ENCODE measurements around the gene IL1RN. TPM values are rescaled to one million over a fixed set of nuclear protein-coding genes. Genes with fewer than 3 reads are reported as not detected.

Gene IL1RN
- polyA plus RNA-seq, 1 of the 3 experiments (the other 2 are of a cell fraction) = not detected

GRCh38 chr2:113127646-113128570 lies 510 bp downstream of the IL1RN start:
- Histone ChIP-seq H3K4me2 (no peak overlapping the region), H2AFZ (ENCODE audit: low read depth) (no peak overlapping the region), H3K9me3 (no peaks in the 10 kb centered on the region), H3K9ac (no peak overlapping the region), H3K9me2 (no peaks in the 10 kb centered on the region), H3F3A (replicated peaks; ENCODE audit: insufficient read depth) (no peaks in the 10 kb centered on the region), H3K36me3 (replicated peaks in 1 of 2; ENCODE audit: control insufficient read depth in 1 of 2, insufficient read depth in 2 of 2, low read length in 1 of 2) (no peaks in the 10 kb centered on the region), H3K4me3 (ENCODE audit: low read depth in 2 of 2, low read length in 1 of 2) (no peak overlapping the region), H4K20me1 (ENCODE audit: insufficient read depth) (no peaks in the 10 kb centered on the region), H3K27ac (ENCODE audit: low read depth in 2 of 2, low read length in 1 of 2) (no peak overlapping the region), H3K27me3 (ENCODE audit: insufficient read depth) (peaks cover 25% of the 10 kb centered on the region), H3K79me2 (ENCODE audit: insufficient read depth) (no peaks in the 10 kb centered on the region), H3K4me1 (ENCODE audit: control insufficient read depth in 1 of 2, insufficient read depth in 2 of 2, low read depth in 1 of 2, low read length in 1 of 2) (no peaks in the 10 kb centered on the region)
- TF ChIP-seq FOXJ3 (CRISPR knock-in tag; IDR thresholded peaks at IDR 0.05) (no peak), TCF12 (IDR thresholded peaks at IDR 0.05) (no peak), MXI1 (IDR thresholded peaks at IDR 0.05; ENCODE audit: low read depth, low read length) (no peak)
- no peak for DNase-seq
- ChIA-PET CTCF (interaction anchor here (0.8 to 7.4 kb wide), 3 partner anchors 10 to 71 kb away, joined by 3 to 51 read pairs (median 18); no protein-coding TSS in a partner anchor), POLR2A (no interaction called here)
- WGBS (ENCODE audit: low lambda C conversion rate) = 31% methylated on average over 12 of the region's 15 CpGs

- Histone ChIP-seq H3F3A (replicated peaks; ENCODE audit: insufficient read depth) (no peaks in the 10 kb centered on the region), H3K27me3 (ENCODE audit: insufficient read depth) (peaks cover 37% of the 10 kb centered on the region), H3K36me3 (replicated peaks in 1 of 2; ENCODE audit: control insufficient read depth in 1 of 2, insufficient read depth in 2 of 2, low read length in 1 of 2) (no peaks in the 10 kb centered on the region), H3K9me2 (no peaks in the 10 kb centered on the region), H3K9ac (no peak overlapping the region), H3K27ac (ENCODE audit: low read depth in 2 of 2, low read length in 1 of 2) (no peak overlapping the region), H3K79me2 (ENCODE audit: insufficient read depth) (no peaks in the 10 kb centered on the region), H2AFZ (ENCODE audit: low read depth) (no peak overlapping the region), H3K4me1 (ENCODE audit: control insufficient read depth in 1 of 2, insufficient read depth in 2 of 2, low read depth in 1 of 2, low read length in 1 of 2) (no peaks in the 10 kb centered on the region), H3K4me3 (ENCODE audit: low read depth in 2 of 2, low read length in 1 of 2) (no peak overlapping the region), H3K4me2 (no peak overlapping the region), H3K9me3 (no peaks in the 10 kb centered on the region), H4K20me1 (ENCODE audit: insufficient read depth) (no peaks in the 10 kb centered on the region)
- WGBS (ENCODE audit: low lambda C conversion rate) = 17% methylated on average over 1 of the region's 2 CpGs
- CTCF ChIA-PET = interaction anchor here (0.7 to 2.5 kb wide), 5 partner anchors 9 to 260 kb away, joined by 3 to 18 read pairs (median 6); no protein-coding TSS in a partner anchor
- POLR2A ChIA-PET = no interaction called here
- no peak for DNase-seq
- TF ChIP-seq USF1 (IDR thresholded peaks at IDR 0.05; ENCODE audit: borderline replicate concordance, low read depth) (no peak), USF2 (IDR thresholded peaks at IDR 0.05; ENCODE audit: borderline replicate concordance, low read depth, low read length) (no peak), NFIC (IDR thresholded peaks at IDR 0.05; ENCODE audit: borderline replicate concordance) (no peak), PBX3 (IDR thresholded peaks at IDR 0.05) (no peak), TEAD4 (IDR thresholded peaks at IDR 0.05; ENCODE audit: borderline replicate concordance, insufficient read depth) (no peak), ELF1 (IDR thresholded peaks at IDR 0.05) (no peak), MEF2A (IDR thresholded peaks at IDR 0.05; ENCODE audit: borderline replicate concordance, low read depth) (no peak), TCF12 (IDR thresholded peaks at IDR 0.05) (no peak), CHD2 (IDR thresholded peaks at IDR 0.05; ENCODE audit: low read length, partially characterized antibody) (no peak), YY1 (IDR thresholded peaks at IDR 0.05; ENCODE audit: low read depth) (no peak), SIN3A (IDR thresholded peaks at IDR 0.05; ENCODE audit: borderline replicate concordance, low read depth, low read length) (no peak), SMC3 (IDR thresholded peaks at IDR 0.05; ENCODE audit: low read depth, low read length) (no peak), RXRA (IDR thresholded peaks at IDR 0.05; ENCODE audit: borderline replicate concordance, low read depth) (no peak), GATA2 (CRISPR knock-in tag; IDR thresholded peaks at IDR 0.05) (no peak), RFX5 (IDR thresholded peaks at IDR 0.05; ENCODE audit: low read length) (no peak), IRF3 (IDR thresholded peaks at IDR 0.05; ENCODE audit: low read depth, low read length) (no peak)
Observed at GRCh38 chr2:113129519-113130078, 2.2 kb downstream of the IL1RN start.

All from SK-N-SH (cell line).